ENCODE results near the gene ZNF33A.
"Not testable (repeated sequence)": the region's sequence is repeated elsewhere in the genome, so short reads cannot be mapped to it uniquely, and the experiment has no call there.

Gene ZNF33A

DNA sequence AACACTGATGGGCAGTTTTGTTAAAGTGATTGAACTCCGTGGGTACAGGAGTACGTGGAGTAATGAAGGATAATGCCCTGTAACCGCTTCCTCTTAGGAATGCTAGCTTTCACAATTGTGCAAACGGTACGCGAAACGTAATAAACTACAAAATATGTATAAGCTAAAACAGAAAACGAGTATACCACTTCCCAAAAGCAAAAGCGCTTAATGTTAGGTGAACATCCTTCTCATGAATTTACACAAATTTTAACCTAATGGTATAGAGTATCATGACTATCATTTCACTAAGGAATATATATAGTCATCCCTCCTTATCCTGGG lies 33.6 kb upstream of the ZNF33A start:
- ChIA-PET POLR2A (interaction anchor here (1.0 to 1.1 kb wide), 3 partner anchors 16 to 34 kb away, joined by 3 to 4 read pairs (median 4); partner anchors contain the start of gene ZNF33A), CTCF (interaction anchor here (0.6 to 4.1 kb wide), 19 partner anchors 9 to 389 kb away, joined by 3 to 25 read pairs (median 4); partner anchors contain the start of gene ZNF33A)
- DNase-seq (ENCODE audit: low read depth, low spot score), result no peak
- TF ChIP-seq, protein P1, sequence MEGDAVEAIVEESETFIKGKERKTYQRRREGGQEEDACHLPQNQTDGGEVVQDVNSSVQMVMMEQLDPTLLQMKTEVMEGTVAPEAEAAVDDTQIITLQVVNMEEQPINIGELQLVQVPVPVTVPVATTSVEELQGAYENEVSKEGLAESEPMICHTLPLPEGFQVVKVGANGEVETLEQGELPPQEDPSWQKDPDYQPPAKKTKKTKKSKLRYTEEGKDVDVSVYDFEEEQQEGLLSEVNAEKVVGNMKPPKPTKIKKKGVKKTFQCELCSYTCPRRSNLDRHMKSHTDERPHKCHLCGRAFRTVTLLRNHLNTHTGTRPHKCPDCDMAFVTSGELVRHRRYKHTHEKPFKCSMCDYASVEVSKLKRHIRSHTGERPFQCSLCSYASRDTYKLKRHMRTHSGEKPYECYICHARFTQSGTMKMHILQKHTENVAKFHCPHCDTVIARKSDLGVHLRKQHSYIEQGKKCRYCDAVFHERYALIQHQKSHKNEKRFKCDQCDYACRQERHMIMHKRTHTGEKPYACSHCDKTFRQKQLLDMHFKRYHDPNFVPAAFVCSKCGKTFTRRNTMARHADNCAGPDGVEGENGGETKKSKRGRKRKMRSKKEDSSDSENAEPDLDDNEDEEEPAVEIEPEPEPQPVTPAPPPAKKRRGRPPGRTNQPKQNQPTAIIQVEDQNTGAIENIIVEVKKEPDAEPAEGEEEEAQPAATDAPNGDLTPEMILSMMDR (IDR thresholded peaks at IDR 0.05; ENCODE audit: insufficient read depth, low read length, missing control alignments), result no peak
- peak overlapping the region; percentile 81 for H3K4me3 ChIP-seq (ENCODE audit: low read depth, low read length)

DNA sequence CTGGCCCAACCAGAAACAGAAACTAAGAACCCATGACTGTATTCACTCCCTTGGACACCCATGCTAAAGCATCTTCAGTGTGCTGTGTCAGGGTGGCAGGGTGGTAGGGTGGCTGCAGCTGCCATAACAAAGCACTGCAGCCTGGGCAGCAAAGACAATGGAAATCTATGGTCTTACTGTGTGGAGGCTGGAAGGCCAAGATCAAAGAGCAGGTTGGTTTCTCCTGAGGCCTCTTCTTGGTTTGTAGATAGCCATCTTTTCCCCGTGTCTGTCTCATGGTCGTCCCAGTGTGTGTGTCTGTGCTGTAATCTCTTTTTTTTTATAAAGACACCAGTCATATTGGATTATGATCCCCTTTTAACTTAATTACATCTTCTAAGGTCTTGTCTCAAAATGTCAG lies 18.8 kb upstream of the ZNF33A start:
- TF ChIP-seq, protein P1 (IDR thresholded peaks at IDR 0.05; ENCODE audit: insufficient read depth, low read length, missing control alignments), result no peak
- POLR2A ChIA-PET, result no interaction called here
- CTCF ChIA-PET, result no interaction called here
- DNase-seq (ENCODE audit: low read depth, low spot score), result no peak
- no peak overlapping the region for H3K4me3 ChIP-seq (ENCODE audit: low read depth, low read length)

DNA sequence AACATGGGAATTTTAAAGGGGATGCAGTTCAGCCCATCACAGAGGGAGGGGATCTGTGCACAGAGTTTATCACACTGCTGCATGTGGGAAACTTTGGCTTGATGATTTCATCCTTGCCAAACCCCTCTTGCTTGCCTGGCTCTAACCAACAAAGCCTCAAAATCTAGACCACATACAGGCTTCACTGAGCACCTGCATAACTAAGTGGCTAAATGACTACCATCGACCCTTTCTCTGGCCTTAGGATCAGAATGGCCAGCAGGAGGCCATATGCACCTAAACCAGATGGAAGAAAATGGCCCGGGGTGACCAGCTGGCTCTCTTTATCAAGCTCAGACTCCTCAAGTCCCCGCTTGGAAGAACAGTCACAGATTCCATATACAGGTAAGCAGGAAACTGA lies 18.4 kb upstream of the ZNF33A start:
- ChIA-PET CTCF (interaction anchor here (1.8 kb wide), 1 partner anchor 15 kb away, joined by 5 read pairs; the partner anchor contains the start of gene ZNF25), POLR2A (interaction anchor here (1.3 kb wide), 1 partner anchor 15 kb away, joined by 3 read pairs; the partner anchor contains the start of gene ZNF25)
- TF ChIP-seq, protein P1 (IDR thresholded peaks at IDR 0.05; ENCODE audit: insufficient read depth, low read length, missing control alignments), result no peak
- DNase-seq (ENCODE audit: low read depth, low spot score), result no peak
- no peak overlapping the region for H3K4me3 ChIP-seq (ENCODE audit: low read depth, low read length)

DNA sequence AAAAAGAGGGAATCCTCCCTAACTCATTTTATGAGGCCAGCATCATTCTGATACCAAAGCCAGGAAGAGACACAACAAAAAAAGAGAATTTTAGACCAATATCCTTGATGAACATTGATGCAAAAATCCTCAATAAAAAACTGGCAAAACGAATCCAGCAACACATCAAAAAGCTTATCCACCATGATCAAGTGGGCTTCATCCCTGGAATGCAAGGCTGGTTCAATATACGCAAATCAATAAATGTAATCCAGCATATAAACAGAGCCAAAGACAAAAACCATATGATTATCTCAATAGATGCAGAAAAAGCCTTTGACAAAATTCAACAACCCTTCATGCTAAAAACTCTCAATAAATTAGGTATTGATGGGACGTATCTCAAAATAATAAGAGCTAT lies 11.6 kb upstream of the ZNF33A start:
- H3K4me3 ChIP-seq (ENCODE audit: low read depth, low read length); POLR2A ChIA-PET; DNase-seq (ENCODE audit: low read depth, low spot score); CTCF ChIA-PET: not testable (repeated sequence)

DNA sequence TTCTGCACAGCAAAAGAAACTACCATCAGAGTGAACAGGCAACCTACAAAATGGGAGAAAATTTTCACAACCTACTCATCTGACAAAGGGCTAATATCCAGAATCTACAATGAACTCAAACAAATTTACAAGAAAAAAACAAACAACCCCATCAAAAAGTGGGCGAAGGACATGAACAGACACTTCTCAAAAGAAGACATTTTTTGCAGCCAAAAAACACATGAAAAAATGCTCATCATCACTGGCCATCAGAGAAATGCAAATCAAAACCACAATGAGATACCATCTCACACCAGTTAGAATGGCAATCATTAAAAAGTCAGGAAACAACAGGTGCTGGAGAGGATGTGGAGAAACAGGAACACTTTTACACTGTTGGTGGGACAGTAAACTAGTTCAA lies 10.0 kb upstream of the ZNF33A start:
- DNase-seq (ENCODE audit: low read depth, low spot score); POLR2A ChIA-PET; H3K4me3 ChIP-seq (ENCODE audit: low read depth, low read length); CTCF ChIA-PET: not testable (repeated sequence)

DNA sequence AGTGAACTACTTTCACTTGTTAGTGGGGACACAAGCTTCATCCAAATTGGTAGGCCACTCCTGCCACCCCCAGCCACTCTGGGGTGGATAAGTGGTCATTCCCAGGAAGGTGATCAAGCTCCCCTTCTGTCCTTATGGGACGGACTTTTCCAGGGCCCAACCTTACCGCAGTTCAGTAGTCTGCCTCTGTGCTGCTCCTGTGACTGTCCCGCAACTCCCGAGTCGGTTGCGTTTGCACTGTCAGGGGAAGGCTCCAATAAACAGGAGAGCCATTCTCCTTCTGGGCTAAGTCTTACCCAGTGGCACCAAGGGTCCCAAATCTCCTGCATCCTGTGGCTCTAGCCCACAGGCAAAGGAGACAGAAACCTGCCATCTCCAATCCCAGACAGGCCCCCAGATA lies 7.4 kb upstream of the ZNF33A start:
- TF ChIP-seq, protein P1 (IDR thresholded peaks at IDR 0.05; ENCODE audit: insufficient read depth, low read length, missing control alignments), result no peak

DNA sequence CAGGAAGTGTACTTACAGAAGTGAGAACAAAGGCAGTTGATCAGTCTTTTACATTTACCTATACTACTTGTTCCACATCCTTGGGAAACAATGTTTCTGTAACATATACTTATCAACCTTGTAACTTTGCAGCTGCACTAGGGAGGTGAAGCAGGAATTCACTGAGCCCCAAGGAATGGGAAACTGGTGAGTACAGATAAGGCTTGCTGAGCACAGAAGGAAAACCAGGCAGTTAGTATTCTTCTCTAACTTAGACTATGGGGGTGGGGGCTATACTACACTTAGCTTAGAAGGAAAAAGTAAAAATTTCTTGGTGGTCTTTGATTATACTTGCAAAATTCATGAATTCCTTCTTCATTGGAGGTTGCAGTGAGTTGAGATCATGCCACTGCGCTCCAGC lies 6.9 kb upstream of the ZNF33A start:
- ChIA-PET CTCF (interaction anchor here (1.4 kb wide), 1 partner anchor 27 kb away, joined by 4 read pairs; no protein-coding TSS in a partner anchor), POLR2A (no interaction called here)
- no peak for DNase-seq (ENCODE audit: low read depth, low spot score)
- TF ChIP-seq, protein P1 (IDR thresholded peaks at IDR 0.05; ENCODE audit: insufficient read depth, low read length, missing control alignments), result no peak
- H3K4me3 ChIP-seq (ENCODE audit: low read depth, low read length), result no peak overlapping the region

More for the DNA sequence above, 7.4 kb upstream of the ZNF33A start:
- H3K4me3 ChIP-seq (ENCODE audit: low read depth, low read length), result no peak overlapping the region
- POLR2A ChIA-PET, result no interaction called here
- CTCF ChIA-PET, result interaction anchor here (1.4 kb wide), 1 partner anchor 26 kb away, joined by 4 read pairs; no protein-coding TSS in a partner anchor
- no peak for DNase-seq (ENCODE audit: low read depth, low spot score)

Measured in AG04449 (cell line).